ENCODE results near the gene NOS1AP.
"Not testable (repeated sequence)": the region's sequence is repeated elsewhere in the genome, so short reads cannot be mapped to it uniquely, and the experiment has no call there.

The NOS1AP gene

DNA sequence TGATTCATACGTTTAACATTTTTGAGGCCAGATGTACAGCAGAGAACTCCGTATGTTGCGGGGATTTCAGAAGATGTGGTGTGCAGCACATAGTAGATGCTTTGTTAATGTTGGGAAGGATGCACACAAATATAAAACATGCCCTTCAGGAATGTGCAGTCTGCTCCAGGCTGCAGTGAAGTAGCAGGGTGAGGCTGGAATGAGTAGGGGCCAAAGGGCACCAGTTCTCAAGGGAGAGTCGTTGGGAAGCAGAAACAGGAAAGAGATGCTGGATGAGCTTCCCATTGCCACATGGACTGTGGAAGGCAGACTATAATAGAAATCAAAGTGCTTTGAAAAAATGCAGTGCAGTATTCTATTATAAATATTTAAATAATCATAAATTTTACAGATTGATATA, 126.9 kb downstream of the NOS1AP start:
- TF ChIP-seq, protein P1, sequence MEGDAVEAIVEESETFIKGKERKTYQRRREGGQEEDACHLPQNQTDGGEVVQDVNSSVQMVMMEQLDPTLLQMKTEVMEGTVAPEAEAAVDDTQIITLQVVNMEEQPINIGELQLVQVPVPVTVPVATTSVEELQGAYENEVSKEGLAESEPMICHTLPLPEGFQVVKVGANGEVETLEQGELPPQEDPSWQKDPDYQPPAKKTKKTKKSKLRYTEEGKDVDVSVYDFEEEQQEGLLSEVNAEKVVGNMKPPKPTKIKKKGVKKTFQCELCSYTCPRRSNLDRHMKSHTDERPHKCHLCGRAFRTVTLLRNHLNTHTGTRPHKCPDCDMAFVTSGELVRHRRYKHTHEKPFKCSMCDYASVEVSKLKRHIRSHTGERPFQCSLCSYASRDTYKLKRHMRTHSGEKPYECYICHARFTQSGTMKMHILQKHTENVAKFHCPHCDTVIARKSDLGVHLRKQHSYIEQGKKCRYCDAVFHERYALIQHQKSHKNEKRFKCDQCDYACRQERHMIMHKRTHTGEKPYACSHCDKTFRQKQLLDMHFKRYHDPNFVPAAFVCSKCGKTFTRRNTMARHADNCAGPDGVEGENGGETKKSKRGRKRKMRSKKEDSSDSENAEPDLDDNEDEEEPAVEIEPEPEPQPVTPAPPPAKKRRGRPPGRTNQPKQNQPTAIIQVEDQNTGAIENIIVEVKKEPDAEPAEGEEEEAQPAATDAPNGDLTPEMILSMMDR (IDR thresholded peaks at IDR 0.05; ENCODE audit: unreplicated experiment in 3 of 3) = no peak
- no peaks in the 10 kb centered on the region for H3K36me3 Mint-ChIP-seq (ENCODE audit: low read depth)
- no peaks in the 10 kb centered on the region for H3K27me3 Mint-ChIP-seq (ENCODE audit: low read depth)
- H3K4me3 Mint-ChIP-seq = no peak overlapping the region
- H3K27ac Mint-ChIP-seq = peak overlapping the region in 2 of 3 experiments; percentile 19 to 97
- H3K9me3 Mint-ChIP-seq = no peaks in the 10 kb centered on the region
- H3K4me1 Mint-ChIP-seq = peaks cover 25% of the 10 kb centered on the region

DNA sequence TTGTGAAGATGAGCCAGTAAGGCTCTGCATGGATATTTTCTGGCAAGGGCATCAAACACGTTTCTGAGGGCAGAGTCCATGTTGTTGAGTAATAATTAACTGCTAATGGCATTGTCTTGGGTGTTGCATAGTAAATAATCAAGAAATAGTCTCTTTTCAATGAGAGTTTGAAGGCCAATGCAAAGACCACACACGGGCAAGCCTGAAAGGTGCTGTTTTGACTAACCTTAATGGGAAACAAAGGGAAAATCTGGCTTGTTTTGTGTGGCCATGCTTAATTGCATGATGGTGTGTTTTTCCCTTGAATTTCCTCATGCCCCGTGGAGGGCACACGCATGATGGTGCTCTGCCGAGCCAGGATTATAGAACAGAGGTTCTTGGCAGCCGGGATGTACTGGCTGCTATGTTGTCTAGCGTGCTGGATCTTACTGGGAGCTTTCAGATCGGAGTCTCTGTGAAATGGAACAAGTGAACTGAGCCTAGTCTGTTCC, 127.6 kb downstream of the NOS1AP start:
- peaks cover 18% of the 10 kb centered on the region for H3K4me1 Mint-ChIP-seq
- no peaks in the 10 kb centered on the region for H3K27me3 Mint-ChIP-seq (ENCODE audit: low read depth)
- H3K4me3 Mint-ChIP-seq = peak overlapping the region in 2 of 3 experiments; percentile 2 to 4
- peak overlapping the region; percentile 92 to 97 (median 96) for H3K27ac Mint-ChIP-seq
- TF ChIP-seq, protein P1 (IDR thresholded peaks at IDR 0.05; ENCODE audit: unreplicated experiment in 3 of 3) = no peak
- no peaks in the 10 kb centered on the region for H3K9me3 Mint-ChIP-seq
- H3K36me3 Mint-ChIP-seq (ENCODE audit: low read depth) = no peaks in the 10 kb centered on the region

DNA sequence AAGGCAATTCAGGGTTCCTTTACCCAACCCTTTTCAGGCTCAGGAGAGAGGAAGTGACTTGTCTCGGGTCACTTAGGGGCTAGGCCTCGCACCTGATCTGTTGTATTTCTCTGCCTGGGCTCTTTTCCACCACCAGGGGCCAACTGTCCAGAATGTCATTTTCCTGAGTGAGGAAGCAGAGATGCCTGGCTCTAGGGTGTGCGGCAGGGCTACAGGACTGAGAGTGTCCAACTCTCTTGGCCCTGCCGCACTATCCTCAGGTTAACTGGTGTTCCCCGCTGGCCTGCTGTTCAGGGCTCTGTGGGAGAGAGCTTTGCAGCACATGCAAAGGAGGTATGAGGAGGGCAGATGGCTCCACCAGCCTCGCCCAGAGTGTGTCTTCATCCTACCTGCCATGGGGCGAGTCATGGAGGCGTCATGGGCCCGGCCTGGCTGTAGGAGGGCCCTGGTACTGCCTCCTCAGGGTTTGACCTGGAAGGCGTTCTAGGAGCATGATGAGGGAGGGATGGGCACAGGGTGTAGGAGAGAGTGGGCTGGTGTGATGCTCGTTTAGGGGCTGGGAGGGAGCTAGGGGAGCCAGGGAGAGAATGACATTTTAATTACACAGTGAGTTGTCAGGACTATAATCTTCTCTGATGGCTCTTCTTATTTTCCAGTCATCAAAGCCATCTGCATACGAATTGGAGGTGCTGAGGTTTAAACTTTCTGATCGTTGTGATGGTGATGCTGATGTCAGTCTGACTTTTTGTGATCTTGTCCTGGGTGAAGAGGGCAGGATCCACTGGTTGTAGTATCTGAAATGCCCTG, 128.3 kb downstream of the NOS1AP start:
- H3K4me1 Mint-ChIP-seq = peaks cover 14% of the 10 kb centered on the region
- no peaks in the 10 kb centered on the region for H3K27me3 Mint-ChIP-seq (ENCODE audit: low read depth)
- TF ChIP-seq, protein P1 (IDR thresholded peaks at IDR 0.05; ENCODE audit: unreplicated experiment in 3 of 3) = no peak
- no peaks in the 10 kb centered on the region for H3K9me3 Mint-ChIP-seq
- H3K36me3 Mint-ChIP-seq (ENCODE audit: low read depth) = no peaks in the 10 kb centered on the region
- H3K4me3 Mint-ChIP-seq = no peak overlapping the region
- peak overlapping the region; percentile 92 to 97 (median 96) for H3K27ac Mint-ChIP-seq

DNA sequence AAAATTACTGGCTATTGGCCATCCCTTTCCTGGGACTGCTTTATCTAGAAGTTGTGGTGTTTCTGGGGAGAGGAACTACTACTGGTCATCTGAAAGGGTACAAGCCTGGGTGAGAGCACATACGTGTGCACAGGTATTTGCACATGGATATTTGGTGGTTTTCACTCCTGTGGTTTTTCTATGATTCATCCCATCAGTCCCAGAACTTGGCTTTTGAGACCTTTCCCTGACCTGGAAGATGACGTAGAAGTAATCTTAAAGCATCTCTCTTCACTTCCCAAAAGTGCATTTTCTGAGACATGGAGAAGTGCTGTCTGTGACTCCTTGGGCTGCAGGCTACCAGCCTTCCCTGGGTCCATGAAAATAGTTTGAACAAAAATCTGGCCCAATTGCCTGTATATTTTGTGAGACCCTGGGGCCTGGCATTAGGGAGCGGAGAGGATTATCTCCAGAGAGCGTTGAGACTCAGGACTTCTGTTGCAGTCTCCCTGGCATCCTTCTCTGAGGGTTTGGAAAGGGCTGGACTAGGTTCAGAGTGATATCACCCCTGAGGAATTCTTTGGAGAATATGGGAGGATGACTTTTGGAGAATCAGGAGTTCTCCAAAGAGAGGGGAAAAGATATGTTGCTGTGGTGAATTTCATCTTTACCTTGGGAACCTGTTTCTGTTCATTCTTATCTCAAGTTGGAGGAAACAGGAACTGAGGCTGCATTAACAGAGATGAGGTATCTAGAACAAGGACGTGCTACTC, 130.8 kb downstream of the NOS1AP start:
- TF ChIP-seq, protein P1 (IDR thresholded peaks at IDR 0.05; ENCODE audit: unreplicated experiment in 3 of 3) = no peak
- no peak overlapping the region for H3K4me3 Mint-ChIP-seq
- peak overlapping the region in 1 of 3 experiments; percentile 54 for H3K27ac Mint-ChIP-seq
- H3K9me3 Mint-ChIP-seq = no peaks in the 10 kb centered on the region
- no peaks in the 10 kb centered on the region for H3K27me3 Mint-ChIP-seq (ENCODE audit: low read depth)
- H3K4me1 Mint-ChIP-seq = peaks cover 28% of the 10 kb centered on the region
- H3K36me3 Mint-ChIP-seq (ENCODE audit: low read depth) = no peaks in the 10 kb centered on the region

DNA sequence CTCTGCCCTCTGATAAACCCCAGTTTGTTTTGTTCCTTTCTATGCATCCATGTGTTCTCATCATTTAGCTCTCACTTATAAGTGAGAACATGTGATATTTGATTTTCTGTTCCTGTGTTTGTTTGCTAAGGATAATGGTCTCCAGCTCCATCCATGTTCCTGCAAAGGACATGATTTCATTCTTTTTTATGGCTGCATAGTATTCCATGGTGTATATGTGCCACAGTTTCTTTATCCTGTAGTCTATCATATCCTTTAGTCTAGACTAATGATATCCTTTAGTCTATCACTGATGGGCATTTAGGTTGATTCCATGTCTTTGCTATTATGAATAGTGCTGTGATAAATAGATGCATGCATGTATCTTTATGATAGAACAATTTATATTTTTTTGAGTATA, 131.6 kb downstream of the NOS1AP start:
- not testable (repeated sequence) for H3K4me3 Mint-ChIP-seq; H3K9me3 Mint-ChIP-seq; H3K27me3 Mint-ChIP-seq (ENCODE audit: low read depth); H3K36me3 Mint-ChIP-seq (ENCODE audit: low read depth); H3K27ac Mint-ChIP-seq
- peaks cover 35% of the 10 kb centered on the region for H3K4me1 Mint-ChIP-seq

DNA sequence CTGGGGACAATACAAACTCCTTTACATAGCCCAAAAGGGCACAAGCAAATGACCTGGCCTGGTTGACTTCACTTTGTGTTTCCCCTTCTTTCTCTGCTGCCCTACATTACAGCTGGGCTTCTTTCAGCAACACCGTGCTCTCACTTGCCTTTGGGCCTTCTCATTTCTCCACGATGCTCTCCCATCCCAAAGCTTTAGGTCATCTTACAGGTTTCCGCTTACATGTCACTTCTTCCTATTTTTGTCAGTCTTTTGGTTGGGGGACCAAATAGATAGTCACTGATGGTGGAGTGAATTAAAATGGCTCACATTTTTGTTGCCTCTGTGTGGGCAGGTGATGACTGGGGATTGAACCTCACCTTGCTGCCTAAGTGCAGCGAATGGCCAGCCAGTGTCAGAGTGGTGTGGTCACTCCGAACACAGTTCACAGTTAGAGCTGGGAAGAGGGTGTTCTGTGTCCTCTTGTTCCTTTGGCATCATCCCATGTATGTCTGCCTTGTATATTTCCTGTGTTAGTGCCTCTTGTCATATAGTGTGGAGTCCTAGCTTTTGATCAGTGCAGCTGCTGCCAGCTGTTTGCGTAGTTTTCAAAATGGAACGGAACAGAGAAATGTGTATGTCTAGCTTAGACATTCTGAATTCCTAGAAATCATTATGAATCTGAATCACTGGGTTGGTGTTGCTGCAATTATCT, 134.8 kb downstream of the NOS1AP start:
- H3K36me3 Mint-ChIP-seq (ENCODE audit: low read depth) = no peaks in the 10 kb centered on the region
- peaks cover 46% of the 10 kb centered on the region for H3K4me1 Mint-ChIP-seq
- TF ChIP-seq, protein P1 (IDR thresholded peaks at IDR 0.05; ENCODE audit: unreplicated experiment in 3 of 3) = no peak
- peak overlapping the region; percentile 20 to 48 (median 21) for H3K27ac Mint-ChIP-seq
- H3K27me3 Mint-ChIP-seq (ENCODE audit: low read depth) = no peaks in the 10 kb centered on the region
- H3K4me3 Mint-ChIP-seq = no peak overlapping the region
- H3K9me3 Mint-ChIP-seq = no peaks in the 10 kb centered on the region

All from nephron (organoid).